AG09309 (cell line): ENCODE data around the gene CNTN1.

Source experiments
- DNase-seq: peaks from one replicate; pipeline ENCODE4 v3.0.0-alpha.2; 2010; ENCODE audit warnings: low read depth
- H3K4me3 ChIP-seq: 2 replicates; pipeline ENCODE4 v1.5.1; 2011; ENCODE audit warnings: mild to moderate bottlenecking, low read depth, low read length, moderate library complexity; ENCODE audit not compliant: control insufficient read depth
- CTCF ChIP-seq: IDR thresholded peaks from 2 replicates; pipeline ENCODE4 v1.5.1; 2011; ENCODE audit warnings: mild to moderate bottlenecking, low read depth, low read length, inconsistent platforms; ENCODE audit not compliant: insufficient read depth, control insufficient read depth; ENCODE audit errors: missing control alignments

Gene CNTN1

GRCh38 chr12:41101806-41102205, 409.6 kb downstream of the CNTN1 start:
- no peak overlapping the region for H3K4me3 ChIP-seq
- no peak for TF ChIP-seq CTCF
- no peak for DNase-seq

GRCh38 chr12:41103614-41104013, 411.4 kb downstream of the CNTN1 start:
- TF ChIP-seq CTCF: no peak
- DNase-seq: no peak
- no peak overlapping the region for H3K4me3 ChIP-seq

GRCh38 chr12:41106315-41106714, 414.1 kb downstream of the CNTN1 start:
- no peak for DNase-seq
- no peak overlapping the region for H3K4me3 ChIP-seq
- no peak for TF ChIP-seq CTCF

GRCh38 chr12:41108032-41108431, 415.8 kb downstream of the CNTN1 start:
- no peak overlapping the region for H3K4me3 ChIP-seq
- TF ChIP-seq CTCF: no peak
- DNase-seq: no peak

- DNase-seq: no peak
- no peak overlapping the region for H3K4me3 ChIP-seq
- TF ChIP-seq CTCF: no peak
Measured at GRCh38 chr12:41112903-41113302, 420.7 kb downstream of the CNTN1 start.

GRCh38 chr12:41120211-41120610, 428.0 kb downstream of the CNTN1 start:
- TF ChIP-seq CTCF: no peak

GRCh38 chr12:41121374-41121773, 429.1 kb downstream of the CNTN1 start:
- DNase-seq: no peak
- TF ChIP-seq CTCF: no peak
- H3K4me3 ChIP-seq: no peak overlapping the region

More at GRCh38 chr12:41120211-41120610, 428.0 kb downstream of the CNTN1 start:
- no peak overlapping the region for H3K4me3 ChIP-seq
- no peak for DNase-seq
